HCT116 (cell line): ENCODE results near the gene KRT78. TPM values are rescaled to one million over a fixed set of nuclear protein-coding genes. Genes with fewer than 3 reads are reported as not detected.

Experiments
- ATAC-seq: fragments of 200-7000 bp; cut with Tn5 transposase; 2 replicates; pipeline ENCODE4 v1.9.1; 2020; ENCODE audit warnings: mild to moderate bottlenecking, moderate library complexity
- BruUV-seq: library from RNA; stranded (reverse); fragments of 400-500 nt; replicated peaks from 2 replicates; lab custom pipeline; 2021; lab: Mats Ljungman, UMichigan
- CTCF ChIA-PET: fragments of 300-600 bp; sonication (Branson Sonifier 250); formaldehyde crosslinking; loops from one replicate; lab custom pipeline; 2021; ENCODE audit warnings: antibody characterized with exemption; lab: Charles Lee
- POLR2A ChIA-PET: fragments of 300-600, 350-600 bp; sonication (Branson Sonifier 250); formaldehyde crosslinking; loops from one replicate; lab custom pipeline; 2021; ENCODE audit warnings: antibody characterized with exemption; lab: Charles Lee
- RAD21 ChIA-PET, 2 experiments: fragments of 300-600 bp; sonication (Branson Sonifier 250); formaldehyde crosslinking; loops; one replicate each; lab custom pipeline; 2023; ENCODE audit warnings: low total read pairs in 2 of 2; ENCODE audit not compliant: uncharacterized antibody in 2 of 2, unreplicated experiment in 2 of 2, low non-redundant PET in 1 of 2; lab: Charles Lee
- DNase-seq: peaks from one replicate; pipeline ENCODE4 v3.0.0-alpha.2; 2010; ENCODE audit warnings: low read depth, low spot score
- H2AFZ ChIP-seq: fragments of 200-600 bp; shearing (Covaris generic), sonication (generic); 2 replicates; pipeline ENCODE4 v1.6.1; 2017; ENCODE audit warnings: low read depth, mixed run types, mixed read lengths, antibody characterized with exemption, low read length; ENCODE audit not compliant: poor library complexity, severe bottlenecking
- H3K27ac ChIP-seq: 2 replicates; pipeline ENCODE4 v1.5.1; 2012; ENCODE audit warnings: low read depth, low read length
- H3K27me3 ChIP-seq: fragments of 200-600 bp; sonication (generic); 2 replicates; pipeline ENCODE4 v1.6.1; 2016; ENCODE audit warnings: mixed run types, low read length, mixed read lengths; ENCODE audit not compliant: insufficient read depth
- H3K36me3 ChIP-seq, 2 experiments: fragments of 200-500 bp in 1 of 2; fragments of 200-600 bp in 1 of 2; sonication (Bioruptor generic) in 1 of 2; sonication (generic) in 1 of 2; 2 replicates each; pipeline versions ENCODE4 v1.5.1 to v1.6.1; 2014 to 2016; ENCODE audit warnings: low read length in 2 of 2, inconsistent platforms in 1 of 2, mixed read lengths in 1 of 2, mixed run types in 1 of 2; ENCODE audit not compliant: insufficient read depth in 2 of 2, control insufficient read depth in 1 of 2
- H3K4me1 ChIP-seq, 2 experiments: fragments of 200-600 bp in 1 of 2; sonication (generic) in 1 of 2; 2 replicates each; pipeline versions ENCODE4 v1.5.1 to v1.6.1; 2012 to 2017; ENCODE audit warnings: low read length in 2 of 2, inconsistent platforms in 1 of 2, mild to moderate bottlenecking in 1 of 2, mixed read lengths in 1 of 2, mixed run types in 1 of 2, moderate library complexity in 1 of 2; ENCODE audit not compliant: insufficient read depth in 2 of 2, control insufficient read depth in 1 of 2
- H3K4me2 ChIP-seq: fragments of 200-600 bp; sonication (generic); 2 replicates; pipeline ENCODE4 v1.6.1; 2017; ENCODE audit warnings: mixed run types, low read length, mixed read lengths
- H3K4me3 ChIP-seq, 2 experiments: fragments of 200-600 bp in 1 of 2; sonication (generic) in 1 of 2; replicated peaks in 1 of 2; 2 replicates each; pipeline ENCODE4 v1.5.1; 2011 to 2016; ENCODE audit warnings: low read length in 2 of 2, control low read depth in 1 of 2, low read depth in 1 of 2, mild to moderate bottlenecking in 1 of 2, mixed read lengths in 1 of 2, mixed run types in 1 of 2
- H3K79me2 ChIP-seq: fragments of 200-600 bp; sonication (generic); 2 replicates; pipeline ENCODE4 v1.6.1; 2017; ENCODE audit warnings: mild to moderate bottlenecking, mixed run types, low read length, moderate library complexity, mixed read lengths; ENCODE audit not compliant: insufficient read depth
- H3K9ac ChIP-seq: fragments of 200-600 bp; sonication (generic); 2 replicates; pipeline ENCODE4 v1.6.1; 2016; ENCODE audit warnings: low read length, mixed read lengths
- H3K9me2 ChIP-seq: fragments of 200-600 bp; sonication (generic), shearing (Covaris generic); 2 replicates; pipeline ENCODE4 v1.6.1; 2017; ENCODE audit warnings: mixed run types, mild to moderate bottlenecking, moderate library complexity; ENCODE audit not compliant: insufficient read depth
- H3K9me3 ChIP-seq, 2 experiments: fragments of 200-500 bp in 1 of 2; fragments of 200-600 bp in 1 of 2; sonication (Bioruptor generic) in 1 of 2; sonication (generic) in 1 of 2; 2 replicates each; pipeline ENCODE4 v1.6.1; 2014 to 2017; ENCODE audit warnings: low read length in 2 of 2, mixed read lengths in 2 of 2, inconsistent platforms in 1 of 2, low read depth in 1 of 2, mild to moderate bottlenecking in 1 of 2, mixed run types in 1 of 2, moderate library complexity in 1 of 2; ENCODE audit not compliant: control insufficient read depth in 1 of 2, insufficient read depth in 1 of 2
- H4K20me1 ChIP-seq: fragments of 200-600 bp; sonication (generic), shearing (Covaris generic); 2 replicates; pipeline ENCODE4 v1.6.1; 2017; ENCODE audit warnings: mixed run types, mild to moderate bottlenecking, moderate library complexity; ENCODE audit not compliant: insufficient read depth
- CTCF ChIP-seq, 3 experiments: fragments of 200-600 bp in 1 of 3; sonication (generic) in 1 of 3; IDR thresholded peaks in 2 of 3; conservative IDR thresholded peaks in 1 of 3; 2 replicates each; pipeline ENCODE4 v1.5.1; 2012 to 2017; ENCODE audit warnings: low read depth in 2 of 3, low read length in 2 of 3, antibody characterized with exemption in 1 of 3, borderline replicate concordance in 1 of 3, control low read depth in 1 of 3, mild to moderate bottlenecking in 1 of 3, mixed read lengths in 1 of 3, mixed run types in 1 of 3, moderate library complexity in 1 of 3; ENCODE audit not compliant: insufficient read depth in 1 of 3
- EZH2phosphoT487 ChIP-seq: fragments of 200-600 bp; IDR thresholded peaks from 2 replicates; pipeline ENCODE4 v1.6.1; 2018; ENCODE audit warnings: antibody characterized with exemption, borderline replicate concordance
- MAX ChIP-seq: IDR thresholded peaks from 2 replicates; pipeline ENCODE4 v1.6.1; 2012
- POLR2A ChIP-seq: IDR thresholded peaks from 2 replicates; pipeline ENCODE4 v1.7.0; 2011; ENCODE audit warnings: borderline replicate concordance; ENCODE audit not compliant: insufficient read depth, insufficient read length; ENCODE audit errors: extremely low read depth
- POLR2AphosphoS5 ChIP-seq: IDR thresholded peaks from 2 replicates; pipeline ENCODE4 v1.6.1; 2011; ENCODE audit warnings: mild to moderate bottlenecking, low read depth, low read length, moderate library complexity
- RAD21 ChIP-seq: IDR thresholded peaks from 2 replicates; pipeline ENCODE4 v1.6.1; 2012; ENCODE audit warnings: low read depth, mild to moderate bottlenecking
- SIN3A ChIP-seq: IDR thresholded peaks from 2 replicates; pipeline ENCODE4 v1.6.1; 2012; ENCODE audit warnings: low read depth
- YY1 ChIP-seq: IDR thresholded peaks from 2 replicates; pipeline ENCODE4 v1.6.1; 2011; ENCODE audit warnings: low read length, low read depth, moderate library complexity, mild to moderate bottlenecking; ENCODE audit not compliant: insufficient replicate concordance; ENCODE audit errors: extremely low read depth
- intact Hi-C: fragments of 100-400 bp; cut with micrococcal nuclease; formaldehyde crosslinking; loops from 2 replicates; pipeline ENCODE4 v1.10.0; 2022
- total RNA-seq: library from RNA; stranded (reverse); gene quantifications from one replicate; pipeline ENCODE4 v1.2.1, GENCODE V29; 2021; ENCODE audit not compliant: unreplicated experiment

Gene KRT78
- total RNA-seq, 1 experiment from 2014 or later, result not detected

GRCh38 chr12:52794479-52795331, 54.1 kb downstream of the KRT78 start:
- no peaks in the 10 kb centered on the region for H3K79me2 ChIP-seq
- CTCF ChIA-PET, result no interaction called here

More at GRCh38 chr12:52794479-52795331, 54.1 kb downstream of the KRT78 start:
- Histone ChIP-seq H3K27ac (no peak overlapping the region), H3K9ac (no peak overlapping the region), H3K36me3 (no peaks in the 10 kb centered on the region), H3K27me3 (no peaks in the 10 kb centered on the region), H3K4me3 (no peak overlapping the region), H3K4me1 (peaks cover 8 to 38% of the 10 kb centered on the region in 2 experiments; a peak in 3 of 4 replicates), H4K20me1 (no peaks in the 10 kb centered on the region), H3K9me2 (no peaks in the 10 kb centered on the region), H2AFZ (no peak overlapping the region), H3K4me2 (no peak overlapping the region), H3K9me3 (no peaks in the 10 kb centered on the region)
- BruUV-seq, result no TSS peak
- intact Hi-C loops, result no loop called here
- DNase-seq (no peak), ATAC-seq (no peak)
- RAD21 ChIA-PET, result no interaction called here
- TF ChIP-seq SIN3A (no peak), EZH2phosphoT487 (no peak), CTCF (IDR thresholded peaks at IDR 0.05 in 2 of 3, conservative IDR thresholded peaks at IDR 0.05 in 1 of 3; ENCODE audit: borderline replicate concordance in 1 of 3, insufficient read depth in 1 of 3, low read depth in 2 of 3, low read length in 2 of 3) (no peak), YY1 (no peak), RAD21 (no peak), MAX (no peak), POLR2AphosphoS5 (no peak), POLR2A (no peak)
- POLR2A ChIA-PET, result no interaction called here
